GM19324 (cell line): ENCODE measurements around the gene TRAPPC2B.
"Not testable (repeated sequence)": the region's sequence is repeated elsewhere in the genome, so short reads cannot be mapped to it uniquely, and the experiment has no call there.

Experiments used
- ATAC-seq: cut with Tn5 transposase; IDR thresholded peaks from one replicate; pipeline ENCODE4 v1.9.1; 2021; ENCODE audit warnings: mild to moderate bottlenecking, moderate library complexity; ENCODE audit not compliant: unreplicated experiment, low FRiP score

The TRAPPC2B gene

DNA sequence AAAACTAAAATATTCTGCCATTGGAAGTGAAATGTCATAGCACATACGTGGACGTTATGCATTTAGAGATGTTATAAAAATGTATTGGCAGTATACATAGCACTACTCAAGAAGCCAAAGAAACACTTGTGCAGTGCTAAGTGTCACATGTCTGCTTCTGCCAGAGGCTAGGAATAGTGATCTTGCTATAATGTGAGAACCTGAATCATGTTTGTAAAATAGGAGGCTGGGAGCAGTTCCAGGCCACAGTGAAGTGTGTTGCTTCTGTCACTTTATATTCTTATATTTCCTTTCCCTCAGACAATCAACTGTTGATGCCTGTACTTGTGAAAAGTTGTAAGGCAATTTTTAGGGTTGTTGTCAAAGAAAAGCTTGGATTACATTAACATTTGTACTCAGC is 3.4 kb downstream of the TRAPPC2B start:
- no peak for ATAC-seq

DNA sequence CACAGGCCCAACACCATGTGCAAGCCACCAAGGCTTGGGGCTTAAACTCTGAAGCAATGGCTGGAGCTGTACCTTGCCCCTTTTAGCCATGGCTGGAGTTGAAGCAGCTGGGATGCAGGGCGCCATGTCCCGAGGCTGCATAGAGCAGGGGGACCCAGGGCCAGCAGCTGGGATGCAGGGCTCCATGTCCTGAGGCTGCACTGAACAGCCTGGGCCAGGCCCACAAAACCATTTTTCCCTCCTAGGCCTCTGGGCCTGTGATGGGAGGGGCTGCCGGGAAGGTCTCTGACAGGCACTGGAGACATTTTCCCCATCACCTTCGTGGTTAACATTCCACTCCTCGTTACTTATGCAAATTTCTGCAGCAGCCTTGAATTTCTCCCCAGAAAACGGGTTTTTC is 10.8 kb downstream of the TRAPPC2B start:
- ATAC-seq = no peak

DNA sequence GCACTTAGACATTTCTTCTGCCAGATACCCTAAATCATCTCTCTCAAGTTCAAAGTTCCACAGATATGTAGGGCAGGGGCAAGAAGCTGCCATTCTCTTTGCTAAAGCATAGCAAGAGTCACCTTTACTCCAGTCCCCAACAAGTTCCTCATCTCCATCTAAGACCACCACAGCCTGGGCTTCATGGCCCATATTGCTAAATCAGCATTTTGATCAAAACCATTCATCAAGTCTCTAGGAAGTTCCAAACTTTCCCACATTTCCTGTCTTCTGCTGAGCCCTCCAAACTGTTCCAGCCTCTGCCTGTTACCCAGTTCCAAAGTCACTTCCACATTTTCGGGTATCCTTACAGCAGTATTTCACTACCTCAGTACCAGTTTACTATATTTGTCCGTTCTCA is 11.3 kb downstream of the TRAPPC2B start:
- not testable (repeated sequence) for ATAC-seq

- no peak for ATAC-seq
Measured at GRCh38 chr19:57376151-57376550, 12.8 kb downstream of the TRAPPC2B start.

GRCh38 chr19:57377498-57378146 is 14.3 kb downstream of the TRAPPC2B start:
- ATAC-seq = no peak

- ATAC-seq = no peak
Measured at GRCh38 chr19:57380923-57381322, 17.6 kb downstream of the TRAPPC2B start.

GRCh38 chr19:57382806-57383488 is 19.6 kb downstream of the TRAPPC2B start:
- ATAC-seq = no peak

- ATAC-seq = peak; percentile 16
Measured at GRCh38 chr19:57389194-57389729, 25.9 kb downstream of the TRAPPC2B start.

DNA sequence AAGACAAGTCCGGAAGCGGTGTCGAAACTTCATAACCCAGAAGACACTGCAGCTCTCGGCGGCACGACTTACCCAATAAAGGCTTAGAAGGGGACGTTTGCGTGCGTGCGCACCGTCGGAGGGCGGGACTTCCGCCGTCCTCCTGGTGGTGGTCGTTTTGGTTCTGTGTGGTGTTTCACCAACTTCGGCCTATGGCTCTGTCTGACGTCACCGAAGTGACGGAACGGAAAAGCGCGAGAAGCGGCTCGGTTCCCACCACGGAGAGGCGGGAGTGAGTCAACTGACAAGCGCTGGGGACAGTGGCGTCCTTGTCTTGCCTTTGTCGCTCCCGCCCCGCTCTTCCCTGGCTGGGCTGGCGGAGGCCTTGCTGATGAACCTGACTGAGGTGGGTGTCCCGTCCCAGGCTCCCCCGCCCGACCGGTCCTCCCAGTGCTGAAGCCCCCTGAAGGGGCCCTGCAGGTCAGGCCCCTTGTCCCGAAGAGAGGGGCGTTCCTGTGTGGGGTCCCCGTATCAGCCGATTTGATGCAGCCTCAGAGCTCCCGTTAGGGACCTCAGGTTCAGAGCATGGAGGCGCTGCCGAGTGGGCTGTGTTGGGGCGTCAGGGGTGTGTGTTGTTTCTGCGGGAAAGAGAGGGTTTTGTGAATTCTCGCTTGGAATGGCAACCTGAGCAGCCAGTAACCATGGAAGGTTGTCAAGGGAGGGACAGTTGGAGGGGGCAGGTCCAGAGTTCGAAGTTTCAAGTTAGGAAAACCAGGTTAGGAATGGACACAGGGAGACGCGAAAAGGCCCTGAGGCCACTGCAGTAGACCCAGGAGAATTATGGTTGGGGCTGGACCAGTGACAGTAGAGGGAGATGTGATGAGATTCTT is 26.6 kb downstream of the TRAPPC2B start, which contains the start of gene ZNF548:
TSS of gene ZNF548 (plus strand) at position 125 of the 869 bp plus-strand sequence. CDS start at position 371, 246 bp downstream.
- ATAC-seq = peak; percentile 99

DNA sequence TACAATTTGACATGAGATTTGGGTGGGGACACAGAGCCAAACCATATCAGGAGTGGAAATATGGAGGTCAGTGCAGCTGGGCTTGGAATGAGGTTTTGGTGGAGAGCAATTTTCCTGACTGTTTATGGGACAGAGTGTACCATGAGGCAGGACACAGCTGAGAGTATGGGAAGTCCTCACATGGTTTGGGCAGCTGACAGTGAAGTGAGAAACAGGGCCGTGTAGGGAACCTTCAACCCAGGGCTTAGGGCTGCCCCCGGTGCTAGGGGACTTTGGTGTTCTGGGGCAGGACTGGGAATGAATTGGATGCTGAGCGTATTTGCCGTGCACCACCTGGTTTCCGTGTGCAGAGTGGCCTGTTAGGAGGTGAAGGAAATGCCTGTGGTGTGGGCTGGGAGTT is 32.4 kb downstream of the TRAPPC2B start:
- no peak for ATAC-seq

- no peak for ATAC-seq
Measured at GRCh38 chr19:57398868-57399267, 35.5 kb downstream of the TRAPPC2B start.

DNA sequence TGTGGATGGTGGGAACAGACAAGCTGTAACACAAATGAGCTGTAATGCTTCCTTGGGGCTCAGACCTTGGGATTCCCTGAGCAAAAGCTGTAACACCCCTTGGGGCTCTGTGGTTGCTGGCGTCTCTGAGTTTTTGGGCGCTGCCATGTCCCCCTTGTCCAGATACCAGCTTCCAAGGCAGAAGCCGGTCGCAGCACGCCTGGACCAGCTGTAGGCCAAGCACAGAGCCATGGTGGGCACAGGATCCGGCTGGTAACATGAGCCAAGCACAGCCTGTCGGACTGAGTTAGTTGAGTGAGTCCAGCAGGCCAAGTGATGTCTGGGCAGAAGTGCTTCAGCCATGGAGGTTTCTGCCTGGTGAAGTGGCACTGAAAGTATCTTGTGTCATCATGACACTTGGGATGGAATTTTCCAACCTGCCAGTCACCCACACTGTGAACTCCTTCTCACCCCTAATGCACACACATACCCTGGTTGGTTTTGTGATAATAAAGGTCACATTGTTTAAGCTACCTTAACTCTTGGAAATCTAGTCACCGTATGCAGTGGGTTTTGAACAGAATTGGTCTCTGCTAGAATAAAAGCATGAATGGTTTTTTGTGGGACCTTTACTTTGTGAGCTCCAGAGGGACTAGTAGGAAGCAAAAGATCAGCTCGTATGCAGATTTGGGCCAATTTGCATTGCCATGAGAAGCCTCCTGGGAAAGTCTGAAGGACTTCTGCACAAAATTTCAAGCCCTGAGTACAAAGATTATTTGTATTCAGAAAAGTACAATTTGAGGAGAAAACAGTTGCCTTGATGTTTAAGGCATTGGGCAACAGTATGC is 40.6 kb downstream of the TRAPPC2B start:
- ATAC-seq = no peak

DNA sequence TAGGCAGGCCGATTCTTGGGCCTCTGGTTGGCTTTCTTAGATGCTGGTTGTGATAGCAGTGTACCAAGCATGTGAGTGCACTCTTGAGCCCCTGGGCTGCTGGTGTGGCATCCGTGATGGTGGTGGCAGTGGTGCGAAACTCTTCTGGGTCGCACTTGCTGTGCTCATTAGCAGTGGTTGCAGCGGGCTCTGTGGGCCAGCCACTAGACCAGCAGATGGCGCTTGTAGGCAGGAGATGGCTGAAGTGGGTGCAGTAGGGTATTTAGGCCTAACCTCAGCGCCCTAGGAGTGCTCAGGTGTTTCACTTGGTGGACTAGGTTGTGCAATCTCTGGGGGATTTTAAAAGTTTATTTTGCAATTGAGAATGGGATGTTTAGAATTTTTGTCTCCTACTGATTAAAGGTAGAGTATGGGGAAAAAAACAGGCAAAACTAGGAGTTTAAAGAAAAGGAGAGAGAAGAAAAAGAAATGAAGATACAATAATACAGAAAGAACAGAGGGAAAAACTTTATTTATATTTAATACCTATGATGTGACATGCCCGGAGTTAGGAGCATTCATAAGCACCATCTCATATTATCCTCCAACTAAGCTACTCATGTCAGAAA is 43.3 kb downstream of the TRAPPC2B start:
- ATAC-seq = no peak

DNA sequence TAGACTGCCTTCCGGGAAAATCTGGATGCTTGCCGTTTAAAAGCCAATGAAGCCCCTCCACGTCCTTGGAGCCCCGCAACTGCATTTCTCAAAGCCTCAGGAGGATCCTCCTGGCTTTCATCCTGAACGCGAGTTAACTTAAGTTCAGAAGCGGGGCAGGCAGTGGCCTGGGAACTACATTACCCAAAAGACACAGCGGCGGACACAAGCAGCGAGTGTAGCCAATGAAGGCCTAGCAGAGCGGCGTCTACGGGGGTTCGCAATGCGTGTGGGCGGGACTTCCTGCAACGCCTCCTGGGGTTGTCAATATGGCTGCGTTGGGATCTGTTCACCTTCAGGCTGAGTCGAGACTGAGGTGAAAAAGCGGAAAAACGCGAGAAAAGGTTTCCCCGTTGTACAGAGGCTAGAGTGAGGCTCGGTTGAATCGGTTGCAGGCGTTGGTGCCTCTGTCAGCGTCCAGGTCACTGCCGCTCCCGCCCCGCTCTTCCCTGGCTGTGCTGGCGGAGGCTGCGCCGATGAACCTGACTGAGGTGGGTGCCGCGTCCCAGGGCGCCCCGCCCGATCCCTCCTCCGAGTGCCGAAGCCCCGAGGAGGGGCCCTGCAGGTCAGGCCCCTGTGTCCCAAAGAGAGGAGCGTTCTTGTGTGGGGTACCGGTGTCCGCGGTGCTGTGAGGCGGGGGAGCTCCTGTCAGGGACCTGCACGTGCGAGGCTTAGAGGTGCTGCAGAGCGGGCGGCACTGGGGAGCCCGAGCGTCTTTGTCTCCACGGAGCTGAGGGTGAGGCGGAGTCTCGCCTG is 47.7 kb downstream of the TRAPPC2B start, which contains the start of gene ZNF17:
TSS of gene ZNF17 (plus strand) at position 285 of the 795 bp plus-strand sequence. CDS start 2,455 bp downstream, outside the sequence.
- ATAC-seq = peak; percentile 95
